ENCODE data around the gene ROMO1.

DNA sequence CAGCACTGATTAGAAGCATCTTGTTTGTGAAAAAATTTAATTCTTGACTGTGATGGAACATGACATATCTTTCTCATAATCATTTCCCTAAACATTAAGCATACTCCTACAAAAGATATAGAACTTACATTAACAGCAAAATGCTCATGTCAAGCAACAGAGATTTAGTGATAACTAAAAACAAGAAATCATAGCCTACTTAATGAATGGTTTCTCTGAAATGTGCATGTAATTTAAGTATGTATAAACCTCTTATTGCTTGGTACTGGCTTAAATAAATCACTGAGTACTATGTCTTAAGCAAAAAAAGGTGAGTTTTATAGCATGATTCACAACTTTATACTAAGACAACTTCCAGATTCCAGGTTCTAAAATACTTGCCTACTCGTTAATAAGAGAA, 9.3 kb downstream of the ROMO1 start:
- no peak for TF ChIP-seq CTCF (IDR thresholded peaks at IDR 0.05)
- no peak for TF ChIP-seq POLR2A (IDR thresholded peaks at IDR 0.05)
